GM10248 (cell line): ENCODE data around the gene ZNF735.
"Not testable (repeated sequence)": the region's sequence is repeated elsewhere in the genome, so short reads cannot be mapped to it uniquely, and the experiment has no call there.

ENCODE experiments used
- CTCF ChIA-PET: fragments of 300-600 bp; sonication (Branson Sonifier 250); formaldehyde crosslinking; extraction: SDS; loops from one replicate; lab custom pipeline; 2021; ENCODE audit warnings: antibody characterized with exemption; lab: Yijun Ruan, JAX
- POLR2A ChIA-PET: fragments of 350-650 bp; sonication (Branson Sonifier 250); formaldehyde crosslinking; extraction: SDS; loops from one replicate; lab custom pipeline; 2020; ENCODE audit warnings: antibody characterized with exemption; lab: Yijun Ruan, JAX
- DNase-seq: peaks from one replicate; pipeline ENCODE4 v3.0.0; 2012; ENCODE audit errors: extremely low spot score
- CTCF ChIP-seq: IDR thresholded peaks from 2 replicates; pipeline ENCODE4 v1.5.1; 2012; ENCODE audit warnings: mild to moderate bottlenecking, low read depth; ENCODE audit errors: extremely low read depth, missing control alignments, control extremely low read depth

The ZNF735 gene

DNA sequence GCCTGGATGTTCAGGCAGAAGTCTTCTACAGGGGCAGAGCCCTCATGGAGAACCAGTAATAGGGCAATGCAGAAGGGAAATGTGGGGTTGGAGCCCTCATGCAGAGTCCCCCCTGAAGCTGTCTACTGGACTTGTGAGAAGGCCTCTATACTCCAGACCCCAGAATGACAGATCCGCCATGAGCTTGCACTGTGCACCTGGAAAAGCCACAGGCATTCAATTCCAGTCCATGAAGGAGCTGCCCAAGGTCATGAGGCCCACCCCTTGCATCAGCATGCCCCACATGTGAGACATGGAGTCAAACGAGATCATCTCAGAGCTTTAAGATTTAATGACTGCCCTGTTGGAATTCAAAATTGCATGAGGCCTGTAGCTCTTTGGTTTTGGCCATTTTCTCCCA lies 16.4 kb downstream of the ZNF735 start:
- ChIA-PET POLR2A (no interaction called here), CTCF (interaction anchor here (1.0 kb wide), 1 partner anchor 21 kb away, joined by 3 read pairs; no protein-coding TSS in a partner anchor)
- no peak for DNase-seq
- TF ChIP-seq CTCF: no peak

- DNase-seq, POLR2A ChIA-PET, CTCF ChIA-PET: not testable (repeated sequence)
These were observed 21.2 kb downstream of the ZNF735 start, which contains the start of gene ZNF679 for GRCh38 chr7:64228174-64228573. Gene ZNF679 (plus strand): TSS chr7:64228474. CDS start chr7:64249118, 20,644 bp downstream.

- ChIA-PET CTCF (no interaction called here), POLR2A (no interaction called here)
- TF ChIP-seq CTCF: no peak
- DNase-seq: no peak
These were observed 59.4 kb downstream of the ZNF735 start for GRCh38 chr7:64266341-64266919.
